CD8-positive, alpha-beta memory T cell (primary cell): ENCODE results near the gene PACS1. TPM values are rescaled to one million over a fixed set of nuclear protein-coding genes. Genes with fewer than 3 reads are reported as not detected.
A peak's percentile ranks its signal among the peaks of the same experiment; 100 is the strongest.

Source experiments
- CTCF ChIA-PET: fragments of 350-600 bp; sonication (Branson Sonifier 250); formaldehyde crosslinking; loops from one replicate; lab custom pipeline; 2021; ENCODE audit warnings: antibody characterized with exemption; lab: Charles Lee
- POLR2A ChIA-PET: fragments of 350-600 bp; sonication (Branson Sonifier 250); formaldehyde crosslinking; loops from one replicate; lab custom pipeline; 2021; ENCODE audit warnings: antibody characterized with exemption; lab: Charles Lee
- DNase-seq, 5 donors: peaks; one replicate each; pipeline versions ENCODE4 v3.0.0 to v3.0.0-alpha.2; 2020 to 2022; ENCODE audit warnings: mixed read lengths in 1 of 5
- H3K27ac ChIP-seq: one replicate; pipeline ENCODE4 v1.7.0; 2013; ENCODE audit warnings: low read depth, mild to moderate bottlenecking, low read length, moderate library complexity
- H3K27me3 ChIP-seq: 2 replicates; pipeline ENCODE4 v1.7.0; 2013; ENCODE audit warnings: low read length, mild to moderate bottlenecking; ENCODE audit not compliant: insufficient read depth, poor library complexity, severe bottlenecking
- H3K36me3 ChIP-seq: 2 replicates; pipeline ENCODE4 v1.7.0; 2013; ENCODE audit warnings: mild to moderate bottlenecking, low read length, moderate library complexity; ENCODE audit not compliant: insufficient read depth
- H3K4me1 ChIP-seq: 2 replicates; pipeline ENCODE4 v1.7.0; 2013; ENCODE audit warnings: mild to moderate bottlenecking, low read length, moderate library complexity; ENCODE audit not compliant: insufficient read depth
- H3K4me3 ChIP-seq: 2 replicates; pipeline ENCODE4 v1.7.0; 2013; ENCODE audit warnings: mild to moderate bottlenecking, low read length
- H3K9me3 ChIP-seq: 2 replicates; pipeline ENCODE4 v1.7.0; 2013; ENCODE audit warnings: mild to moderate bottlenecking, low read length
- H3K27ac Mint-ChIP-seq, 8 donors: one replicate each; pipeline ENCODE4 v1.8.0; 2020 to 2021; ENCODE audit warnings: mixed read lengths in 8 of 8, mild to moderate bottlenecking in 6 of 8, inconsistent platforms in 3 of 8, moderate library complexity in 3 of 8
- H3K27me3 Mint-ChIP-seq, 2 donors: one replicate each; pipeline ENCODE4 v1.8.0; 2020 to 2021; ENCODE audit warnings: mixed read lengths in 2 of 2, mild to moderate bottlenecking in 1 of 2, moderate library complexity in 1 of 2
- H3K36me3 Mint-ChIP-seq, 3 donors: one replicate each; pipeline ENCODE4 v1.8.0; 2020 to 2021; ENCODE audit warnings: mixed read lengths in 3 of 3, inconsistent platforms in 1 of 3, mild to moderate bottlenecking in 1 of 3
- H3K4me1 Mint-ChIP-seq, 3 donors: one replicate each; pipeline ENCODE4 v1.8.0; 2020 to 2021; ENCODE audit warnings: mixed read lengths in 3 of 3, inconsistent platforms in 1 of 3, mild to moderate bottlenecking in 1 of 3
- H3K4me3 Mint-ChIP-seq, 7 donors: one replicate each; pipeline ENCODE4 v1.8.0; 2020 to 2021; ENCODE audit warnings: mixed read lengths in 7 of 7, mild to moderate bottlenecking in 6 of 7, moderate library complexity in 4 of 7, inconsistent platforms in 2 of 7
- H3K9me3 Mint-ChIP-seq, 5 donors: one replicate each; pipeline ENCODE4 v1.8.0; 2020 to 2022; ENCODE audit warnings: mixed read lengths in 5 of 5, mild to moderate bottlenecking in 3 of 5, moderate library complexity in 2 of 5, inconsistent platforms in 1 of 5
- polyA plus RNA-seq: library from polyadenylated mRNA; unstranded; fragments of 300-500 nt; fragmentation: Illumina TruSeq; gene quantifications from one replicate; pipeline ENCODE4 v1.2.3, GENCODE V29; 2021
- total RNA-seq, 2 experiments: library from RNA; stranded (reverse); gene quantifications; one replicate each; pipeline ENCODE4 v1.2.3, GENCODE V29; 2021

The PACS1 gene
- total and polyA plus RNA-seq, 3 experiments from 2014 or later: 73.3 to 86.1 (median 77.4) TPM

- Mint-ChIP-seq H3K4me3 (peak overlapping the region; percentile 57 to 75 (median 64)), H3K36me3 (peaks cover 0 to 29% (median under 1%) of the 10 kb centered on the region in 3 donors), H3K4me1 (peaks cover 31 to 52% (median 35%) of the 10 kb centered on the region in 3 donors), H3K27ac (peak overlapping the region in 7 of 8 donors; percentile 19 to 96 (median 80)), H3K27me3 (peaks cover 0 to 7% of the 10 kb centered on the region in 2 donors), H3K9me3 (no peaks in the 10 kb centered on the region)
- no peak overlapping the region for H3K27ac ChIP-seq
- peaks cover 30% of the 10 kb centered on the region for H3K4me1 ChIP-seq
- no peak for DNase-seq
- no peaks in the 10 kb centered on the region for H3K9me3 ChIP-seq
- POLR2A ChIA-PET: interaction anchor here (0.6 to 1.0 kb wide), 6 partner anchors 10 to 944 kb away, joined by 3 to 6 read pairs (median 4); partner anchors contain the start of gene YIF1A
- CTCF ChIA-PET: interaction anchor here (0.8 to 1.1 kb wide), 3 partner anchors 10 to 57 kb away, joined by 3 to 8 read pairs (median 3); partner anchors contain the start of gene YIF1A
- no peaks in the 10 kb centered on the region for H3K27me3 ChIP-seq
- H3K36me3 ChIP-seq: peaks cover 13% of the 10 kb centered on the region
- H3K4me3 ChIP-seq: no peak overlapping the region
Observed at GRCh38 chr11:66279092-66279734, 209.1 kb downstream of the PACS1 start.

GRCh38 chr11:66280428-66280827, 210.4 kb downstream of the PACS1 start:
- Mint-ChIP-seq H3K4me1 (peaks cover 29 to 48% (median 33%) of the 10 kb centered on the region in 3 donors), H3K27ac (peak overlapping the region in 2 of 8 donors; percentile 11 to 97), H3K27me3 (peaks cover 0 to 7% of the 10 kb centered on the region in 2 donors), H3K36me3 (peaks cover 0 to 22% (median 0%) of the 10 kb centered on the region in 3 donors), H3K9me3 (no peaks in the 10 kb centered on the region), H3K4me3 (peak overlapping the region in 2 of 7 donors; percentile 78 to 79)
- Histone ChIP-seq H3K4me1 (peaks cover 30% of the 10 kb centered on the region), H3K36me3 (peaks cover 3% of the 10 kb centered on the region), H3K4me3 (no peak overlapping the region), H3K27ac (no peak overlapping the region), H3K27me3 (no peaks in the 10 kb centered on the region), H3K9me3 (no peaks in the 10 kb centered on the region)
- POLR2A ChIA-PET: interaction anchor here (1.0 kb wide), 2 partner anchors 9 to 10 kb away, joined by 3 to 5 read pairs; partner anchors contain the start of gene YIF1A
- CTCF ChIA-PET: interaction anchor here (0.6 kb wide), 1 partner anchor 9 kb away, joined by 3 read pairs; no protein-coding TSS in a partner anchor
- DNase-seq: no peak

GRCh38 chr11:66281001-66281400, 210.9 kb downstream of the PACS1 start:
- Histone ChIP-seq H3K27me3 (no peaks in the 10 kb centered on the region), H3K27ac (no peak overlapping the region), H3K36me3 (no peaks in the 10 kb centered on the region), H3K4me1 (peaks cover 30% of the 10 kb centered on the region), H3K4me3 (no peak overlapping the region), H3K9me3 (no peaks in the 10 kb centered on the region)
- H3K4me3 Mint-ChIP-seq: peak overlapping the region in 6 of 7 donors; percentile 5 to 79 (median 56)
- H3K4me1 Mint-ChIP-seq: peaks cover 29 to 48% (median 34%) of the 10 kb centered on the region in 3 donors
- no peaks in the 10 kb centered on the region for H3K9me3 Mint-ChIP-seq
- no peak for DNase-seq
- H3K27me3 Mint-ChIP-seq: peaks cover 0 to 7% of the 10 kb centered on the region in 2 donors
- H3K27ac Mint-ChIP-seq: peak overlapping the region in 7 of 8 donors; percentile 59 to 97 (median 91)
- H3K36me3 Mint-ChIP-seq: peaks cover 0 to 19% (median 0%) of the 10 kb centered on the region in 3 donors
- CTCF ChIA-PET: interaction anchor here (2.5 to 6.5 kb wide), 3 partner anchors 9 to 58 kb away, joined by 20 to 74 read pairs (median 25); no protein-coding TSS in a partner anchor
- POLR2A ChIA-PET: interaction anchor here (1.0 kb wide), 2 partner anchors 8 to 11 kb away, joined by 3 to 5 read pairs; partner anchors contain the start of gene YIF1A

GRCh38 chr11:66281776-66282467, 211.8 kb downstream of the PACS1 start:
- Histone ChIP-seq H3K4me1 (peaks cover 33% of the 10 kb centered on the region), H3K27me3 (no peaks in the 10 kb centered on the region), H3K27ac (peak overlapping the region; percentile 20), H3K9me3 (no peaks in the 10 kb centered on the region), H3K36me3 (no peaks in the 10 kb centered on the region), H3K4me3 (no peak overlapping the region)
- Mint-ChIP-seq H3K4me3 (peak overlapping the region; percentile 35 to 85 (median 56)), H3K9me3 (no peaks in the 10 kb centered on the region), H3K27me3 (peaks cover 0 to 7% of the 10 kb centered on the region in 2 donors), H3K4me1 (peaks cover 33 to 50% (median 35%) of the 10 kb centered on the region in 3 donors), H3K27ac (peak overlapping the region; percentile 50 to 97 (median 92)), H3K36me3 (peaks cover 0 to 10% (median 0%) of the 10 kb centered on the region in 3 donors)
- ChIA-PET POLR2A (interaction anchor here (0.6 to 1.5 kb wide), 5 partner anchors 9 to 337 kb away, joined by 3 to 8 read pairs (median 4); partner anchors contain the start of gene TMEM151A), CTCF (interaction anchor here (0.7 to 6.5 kb wide), 8 partner anchors 9 to 166 kb away, joined by 3 to 74 read pairs (median 8); partner anchors contain the start of gene RAB1B)
- DNase-seq: no peak

- no peak overlapping the region for H3K4me3 ChIP-seq
- peaks cover 0 to 7% of the 10 kb centered on the region in 2 donors for H3K27me3 Mint-ChIP-seq
- peaks cover 0 to 7% (median 0%) of the 10 kb centered on the region in 3 donors for H3K36me3 Mint-ChIP-seq
- POLR2A ChIA-PET: interaction anchor here (0.6 to 1.5 kb wide), 7 partner anchors 8 to 336 kb away, joined by 3 to 7 read pairs (median 3); partner anchors contain the start of gene TMEM151A
- H3K27me3 ChIP-seq: no peaks in the 10 kb centered on the region
- CTCF ChIA-PET: interaction anchor here (0.7 to 6.5 kb wide), 10 partner anchors 8 to 167 kb away, joined by 3 to 74 read pairs (median 7); partner anchors contain the start of gene RAB1B
- DNase-seq: peak; percentile 98 to 100 (median 100)
- peaks cover 31 to 50% (median 37%) of the 10 kb centered on the region in 3 donors for H3K4me1 Mint-ChIP-seq
- H3K27ac Mint-ChIP-seq: peak overlapping the region; percentile 54 to 97 (median 92)
- H3K27ac ChIP-seq: no peak overlapping the region
- H3K36me3 ChIP-seq: no peaks in the 10 kb centered on the region
- H3K9me3 Mint-ChIP-seq: no peaks in the 10 kb centered on the region
- H3K4me3 Mint-ChIP-seq: peak overlapping the region; percentile 35 to 85 (median 56)
- no peaks in the 10 kb centered on the region for H3K9me3 ChIP-seq
- H3K4me1 ChIP-seq: peaks cover 35% of the 10 kb centered on the region
Observed at GRCh38 chr11:66282468-66283455, 212.7 kb downstream of the PACS1 start.

GRCh38 chr11:66283461-66284105, 213.5 kb downstream of the PACS1 start:
- Mint-ChIP-seq H3K4me1 (peaks cover 31 to 56% (median 36%) of the 10 kb centered on the region in 3 donors), H3K36me3 (peaks cover 0 to 10% (median 0%) of the 10 kb centered on the region in 3 donors), H3K4me3 (peak overlapping the region in 1 of 7 donors; percentile 56), H3K9me3 (no peaks in the 10 kb centered on the region), H3K27ac (peak overlapping the region; percentile 50 to 97 (median 84)), H3K27me3 (peaks cover 0 to 7% of the 10 kb centered on the region in 2 donors)
- no peaks in the 10 kb centered on the region for H3K36me3 ChIP-seq
- POLR2A ChIA-PET: interaction anchor here (0.9 to 1.5 kb wide), 2 partner anchors 29 to 34 kb away, joined by 3 read pairs; no protein-coding TSS in a partner anchor
- H3K27me3 ChIP-seq: no peaks in the 10 kb centered on the region
- H3K27ac ChIP-seq: no peak overlapping the region
- H3K4me3 ChIP-seq: no peak overlapping the region
- no peak for DNase-seq
- no peaks in the 10 kb centered on the region for H3K9me3 ChIP-seq
- peaks cover 42% of the 10 kb centered on the region for H3K4me1 ChIP-seq
- CTCF ChIA-PET: interaction anchor here (0.9 to 6.5 kb wide), 10 partner anchors 7 to 61 kb away, joined by 3 to 74 read pairs (median 7); partner anchors contain the start of gene RAB1B
